Epithelial cell of esophagus (primary cell): ENCODE results near the gene LRMDA.

Source experiments
- DNase-seq: peaks from one replicate; pipeline ENCODE4 v3.0.0; 2010; ENCODE audit warnings: low read depth
- H3K4me3 ChIP-seq: 2 replicates; pipeline ENCODE4 v1.5.1; 2011; ENCODE audit warnings: mild to moderate bottlenecking, low read length, control low read depth
- CTCF ChIP-seq: IDR thresholded peaks from 2 replicates; pipeline ENCODE4 v1.5.1; 2011; ENCODE audit warnings: low read depth, mild to moderate bottlenecking, low read length, control low read depth, inconsistent platforms; ENCODE audit not compliant: insufficient read depth; ENCODE audit errors: missing control alignments

The LRMDA gene

DNA sequence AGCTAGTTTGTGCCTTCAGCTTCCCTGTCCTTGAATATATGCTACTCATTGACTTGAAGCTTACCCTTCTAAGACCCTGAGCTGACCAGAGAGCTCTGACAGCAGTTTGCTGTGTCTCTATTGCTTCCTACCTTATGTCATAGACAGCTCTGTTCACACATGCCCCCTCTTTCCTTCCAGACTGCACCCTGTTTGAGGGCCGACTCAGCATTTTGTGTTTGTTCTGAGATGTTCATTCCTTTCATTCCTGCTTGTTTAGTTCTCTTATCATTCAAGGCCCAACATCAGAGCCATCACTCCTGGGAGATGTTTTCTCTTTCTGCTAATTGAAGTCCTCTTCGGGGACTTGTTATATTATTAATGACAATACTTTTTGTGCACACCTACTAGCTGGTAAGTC lies 518.9 kb downstream of the LRMDA start:
- TF ChIP-seq CTCF, result no peak
- DNase-seq, result no peak
- H3K4me3 ChIP-seq, result no peak overlapping the region

GRCh38 chr10:75950997-75951589 lies 519.7 kb downstream of the LRMDA start:
- H3K4me3 ChIP-seq, result no peak overlapping the region
- DNase-seq, result no peak
- TF ChIP-seq CTCF, result no peak

GRCh38 chr10:75951627-75952026 lies 520.2 kb downstream of the LRMDA start:
- TF ChIP-seq CTCF, result no peak
- DNase-seq, result no peak
- H3K4me3 ChIP-seq, result no peak overlapping the region

DNA sequence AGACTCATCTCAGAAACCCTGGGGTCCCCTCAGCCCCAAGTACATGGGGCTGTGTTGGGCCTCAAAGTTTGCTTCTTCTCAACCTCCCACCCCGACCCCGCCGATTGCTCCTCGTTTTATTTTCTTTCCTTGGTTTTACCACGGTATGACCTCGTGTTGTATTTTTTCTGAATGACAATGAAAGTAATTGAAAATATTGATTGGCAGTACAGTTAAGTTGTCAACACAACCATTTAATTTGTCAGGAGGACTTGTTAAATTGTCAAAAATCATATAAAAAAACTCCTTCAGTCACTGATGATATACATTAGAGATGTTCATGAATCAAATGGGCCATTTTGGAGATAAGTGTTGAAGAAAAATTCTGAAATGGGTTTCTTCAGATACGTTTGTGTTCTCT lies 520.7 kb downstream of the LRMDA start:
- TF ChIP-seq CTCF, result no peak
- H3K4me3 ChIP-seq, result no peak overlapping the region
- DNase-seq, result no peak

GRCh38 chr10:75954486-75954885 lies 523.1 kb downstream of the LRMDA start:
- no peak overlapping the region for H3K4me3 ChIP-seq
- no peak for DNase-seq

DNA sequence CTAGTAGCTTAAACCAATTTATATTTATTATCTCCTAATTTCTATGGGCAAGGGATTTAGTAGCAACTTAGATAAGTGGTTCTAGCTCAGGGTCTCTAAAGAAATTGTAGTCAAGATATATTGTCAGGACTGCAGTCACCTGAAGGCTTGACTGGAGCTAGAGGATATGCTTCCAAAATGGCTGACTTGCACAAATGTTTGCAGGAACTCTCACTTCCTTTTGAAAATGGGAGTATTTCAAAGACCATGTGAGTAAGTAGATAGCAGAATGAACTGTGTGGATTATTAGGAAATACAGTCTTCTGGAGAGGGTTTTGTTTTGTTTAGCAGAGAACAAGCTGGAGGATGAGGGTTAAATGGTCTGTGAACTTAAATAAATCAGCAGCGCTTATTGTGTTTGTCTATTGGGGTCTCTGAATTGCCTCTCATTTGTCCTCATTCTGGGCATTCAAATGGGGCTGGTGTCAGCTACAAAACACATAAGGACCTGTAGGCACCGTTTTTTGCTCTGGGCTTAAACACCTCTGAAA lies 524.6 kb downstream of the LRMDA start:
- DNase-seq, result no peak
- H3K4me3 ChIP-seq, result no peak overlapping the region
- no peak for TF ChIP-seq CTCF

More at GRCh38 chr10:75954486-75954885, 523.1 kb downstream of the LRMDA start:
- no peak for TF ChIP-seq CTCF

DNA sequence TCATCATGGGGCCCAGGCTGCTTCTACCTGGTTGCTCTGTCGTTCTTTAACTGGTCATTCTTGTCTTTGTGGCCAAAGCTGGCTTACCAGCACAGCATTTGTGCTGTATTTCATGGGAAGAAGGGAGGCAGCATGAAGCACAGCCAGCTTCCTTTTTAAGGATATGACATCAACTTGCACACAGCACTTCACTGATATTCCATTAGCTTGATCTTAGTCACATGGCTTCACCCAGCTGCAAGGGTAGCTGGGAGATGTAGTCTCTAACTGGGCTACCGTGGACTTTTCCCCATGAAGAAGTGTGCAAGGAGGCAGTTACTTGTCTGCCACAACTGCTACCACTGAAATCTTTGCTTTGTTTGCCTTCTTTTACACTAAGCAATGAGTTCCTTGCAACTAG lies 525.2 kb downstream of the LRMDA start:
- no peak overlapping the region for H3K4me3 ChIP-seq
- peak; percentile 19 for DNase-seq
- TF ChIP-seq CTCF, result no peak
